Activated naive CD4-positive, alpha-beta T cell treated with anti-CD3 and anti-CD28 coated beads, Interleukin-2, amount 50 U/mL, for 72 hours (primary cell): Measurements from ENCODE around the gene SOX12. TPM values are rescaled to one million over a fixed set of nuclear protein-coding genes. Genes with fewer than 3 reads are reported as not detected.
"Not testable (repeated sequence)": the region's sequence is repeated elsewhere in the genome, so short reads cannot be mapped to it uniquely, and the experiment has no call there.

Source experiments
- ATAC-seq, 2 donors: fragments of 150-1000 bp; cut with Tn5 transposase; 2 replicates each; pipeline ENCODE4 v1.10.0; 2021; ENCODE audit warnings: mild to moderate bottlenecking in 2 of 2, moderate library complexity in 2 of 2
- DNase-seq, 2 donors: peaks; one replicate each; pipeline ENCODE4 v3.0.0; 2021 to 2022; ENCODE audit warnings: low spot score in 2 of 2
- H3K27ac Mint-ChIP-seq, 2 donors: one replicate each; pipeline ENCODE4 v1.8.0; 2022; ENCODE audit warnings: mild to moderate bottlenecking in 2 of 2, mixed read lengths in 2 of 2
- H3K36me3 Mint-ChIP-seq, 2 donors: one replicate each; pipeline ENCODE4 v1.8.0; 2022; ENCODE audit warnings: mixed read lengths in 2 of 2
- H3K9me3 Mint-ChIP-seq, 2 donors: one replicate each; pipeline ENCODE4 v1.8.0; 2022; ENCODE audit warnings: mixed read lengths in 2 of 2
- total RNA-seq, 2 donors: library from RNA; stranded (reverse); gene quantifications; one replicate each; pipeline ENCODE4 v1.2.3, GENCODE V29; 2022

SOX12 gene
- total RNA-seq, 2 donors from 2014 or later, result 4.9 to 11.8 TPM

DNA sequence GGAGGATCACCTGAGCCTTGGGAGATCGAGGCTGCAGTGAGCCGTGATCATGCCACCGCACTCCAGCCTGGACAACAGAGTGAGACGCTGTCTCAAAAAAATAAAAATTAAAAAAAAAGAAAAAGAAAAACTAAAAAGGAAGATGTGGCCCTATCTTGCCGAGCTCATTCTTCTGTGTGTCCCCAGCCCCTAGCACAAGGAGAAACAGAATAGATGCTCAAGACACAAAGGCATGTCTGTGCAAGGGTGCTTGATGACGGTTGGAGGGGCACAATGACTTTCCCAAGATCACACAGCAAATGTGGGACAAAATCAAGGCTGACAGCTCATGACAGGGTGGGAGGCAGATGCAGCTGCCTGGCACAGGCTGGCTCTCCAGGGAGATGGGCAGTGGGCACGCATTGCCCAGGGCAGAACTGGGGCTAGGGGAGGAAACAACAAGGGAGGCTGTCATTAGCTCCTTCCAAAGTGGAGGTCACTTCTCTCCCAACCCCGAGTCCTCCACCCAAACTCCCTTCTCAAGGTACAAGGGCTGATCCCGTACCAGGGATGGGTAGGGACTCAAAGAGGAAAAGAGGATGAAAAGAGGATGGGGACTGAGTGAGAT lies 20.8 kb downstream of the SOX12 start:
- no peak for DNase-seq
- Mint-ChIP-seq H3K9me3 (peaks cover 6 to 11% of the 10 kb centered on the region in 2 donors), H3K27ac (peak overlapping the region; percentile 66 to 83), H3K36me3 (peaks cover 11 to 17% of the 10 kb centered on the region in 2 donors)
- no peak for ATAC-seq

- peak within 1 kb of the TSS; percentile 66 to 87 for H3K27ac Mint-ChIP-seq
- ATAC-seq, result peak; percentile 58 to 64
These were observed 21.4 kb downstream of the SOX12 start, which contains the start of gene NRSN2 for GRCh38 chr20:346640-347316. Gene NRSN2 (plus strand): TSS chr20:347111. CDS start chr20:349644, 2,533 bp downstream.

GRCh38 chr20:347317-347639 lies 21.9 kb downstream of the SOX12 start:
- peaks cover under 1 to 10% of the 10 kb centered on the region in 2 donors for H3K36me3 Mint-ChIP-seq
- H3K27ac Mint-ChIP-seq, result no peak overlapping the region
- DNase-seq, result no peak
- no peak for ATAC-seq
- H3K9me3 Mint-ChIP-seq, result peaks cover under 1 to 3% of the 10 kb centered on the region in 2 donors

More at GRCh38 chr20:346640-347316, 21.4 kb downstream of the SOX12 start, which contains the start of gene NRSN2:
- peaks cover 6 to 13% of the 10 kb centered on the region in 2 donors for H3K36me3 Mint-ChIP-seq
- peak in 1 of 2 donors; percentile 55 for DNase-seq
- H3K9me3 Mint-ChIP-seq, result peaks cover 4 to 6% of the 10 kb centered on the region in 2 donors

- ATAC-seq (peak; percentile 76 to 83), DNase-seq (peak; percentile 66 to 70)
- peaks cover 0 to 9% of the 10 kb centered on the region in 2 donors for H3K36me3 Mint-ChIP-seq
- H3K27ac Mint-ChIP-seq, result peak overlapping the region; percentile 48 to 88
- H3K9me3 Mint-ChIP-seq, result peaks cover 0 to 2% of the 10 kb centered on the region in 2 donors
These were observed 22.5 kb downstream of the SOX12 start for GRCh38 chr20:347640-348484.

DNA sequence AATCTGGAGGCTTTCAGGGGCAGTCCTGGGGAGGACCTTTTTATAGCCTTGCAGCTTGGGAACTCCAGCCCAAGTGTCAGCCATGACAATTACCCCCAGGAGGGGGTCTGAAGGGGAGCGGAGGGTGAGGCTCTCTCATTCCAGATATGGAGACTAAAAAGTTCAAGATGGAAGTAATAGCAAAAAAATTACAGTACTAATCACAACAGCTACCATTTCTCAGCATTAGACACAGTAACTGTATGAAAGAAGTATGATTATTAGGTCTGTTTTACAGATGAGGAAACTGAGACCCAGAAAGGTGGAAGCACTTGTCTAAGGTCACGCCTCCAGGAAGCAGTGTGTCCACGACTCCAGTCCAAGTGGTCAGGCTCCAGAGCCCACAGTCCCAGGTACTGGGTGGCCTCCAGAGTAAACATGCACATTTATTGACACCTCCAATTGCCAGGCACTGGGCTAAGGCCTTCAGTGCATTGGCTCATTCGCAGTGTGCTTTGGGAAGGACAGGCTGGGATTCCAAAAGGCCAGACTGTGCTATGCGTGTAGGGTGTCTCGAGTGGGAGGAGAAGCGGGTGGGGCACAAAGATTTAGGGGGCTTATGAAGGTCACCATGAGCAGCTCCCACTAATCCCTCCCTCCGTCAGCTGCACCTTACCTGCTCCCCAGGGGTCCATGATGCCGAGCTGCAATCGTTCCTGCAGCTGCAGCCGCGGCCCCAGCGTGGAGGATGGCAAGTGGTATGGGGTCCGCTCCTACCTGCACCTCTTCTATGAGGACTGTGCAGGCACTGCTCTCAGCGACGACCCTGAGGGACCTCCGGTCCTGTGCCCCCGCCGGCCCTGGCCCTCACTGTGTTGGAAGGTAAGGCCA lies 23.9 kb downstream of the SOX12 start:
- Mint-ChIP-seq H3K9me3 (no peaks in the 10 kb centered on the region), H3K36me3 (no peaks in the 10 kb centered on the region), H3K27ac (peak overlapping the region in 1 of 2 donors; percentile 66)
- DNase-seq (no peak), ATAC-seq (no peak)

DNA sequence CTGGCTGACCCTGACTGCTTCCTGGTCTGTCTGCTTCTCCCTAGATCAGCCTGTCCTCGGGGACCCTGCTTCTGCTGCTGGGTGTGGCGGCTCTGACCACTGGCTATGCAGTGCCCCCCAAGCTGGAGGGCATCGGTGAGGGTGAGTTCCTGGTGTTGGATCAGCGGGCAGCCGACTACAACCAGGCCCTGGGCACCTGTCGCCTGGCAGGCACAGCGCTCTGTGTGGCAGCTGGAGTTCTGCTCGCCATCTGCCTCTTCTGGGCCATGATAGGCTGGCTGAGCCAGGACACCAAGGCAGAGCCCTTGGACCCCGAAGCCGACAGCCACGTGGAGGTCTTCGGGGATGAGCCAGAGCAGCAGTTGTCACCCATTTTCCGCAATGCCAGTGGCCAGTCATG lies 27.8 kb downstream of the SOX12 start:
- no peaks in the 10 kb centered on the region for H3K36me3 Mint-ChIP-seq
- H3K27ac Mint-ChIP-seq, result no peak overlapping the region
- ATAC-seq, result no peak
- DNase-seq, result no peak
- H3K9me3 Mint-ChIP-seq, result no peaks in the 10 kb centered on the region

- no peaks in the 10 kb centered on the region for H3K9me3 Mint-ChIP-seq
- no peaks in the 10 kb centered on the region for H3K36me3 Mint-ChIP-seq
- DNase-seq (peak; percentile 77 to 86), ATAC-seq (peak; percentile 98 to 99)
- no peak overlapping the region for H3K27ac Mint-ChIP-seq
These were observed 29.1 kb downstream of the SOX12 start for GRCh38 chr20:354298-354977.

DNA sequence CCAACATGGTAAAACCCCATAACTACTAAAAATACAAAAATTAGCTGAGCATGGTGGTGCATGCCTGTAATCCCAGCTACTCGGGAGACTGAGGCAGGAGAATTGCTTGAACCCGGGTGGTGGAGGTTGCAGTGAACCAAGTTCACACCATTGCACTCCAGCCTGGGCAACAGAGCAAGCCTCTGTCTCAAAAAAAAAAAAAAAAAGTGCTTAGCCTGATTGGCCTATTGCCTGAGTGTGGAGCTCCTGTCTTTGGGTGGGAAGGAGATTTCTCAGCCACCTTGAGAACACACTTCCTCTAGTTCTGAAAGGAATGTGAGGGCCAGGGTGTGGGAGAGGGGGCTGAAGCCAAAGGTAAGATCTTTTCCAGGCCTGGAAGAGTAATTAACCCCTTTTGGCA lies 30.8 kb downstream of the SOX12 start:
- not testable (repeated sequence) for H3K27ac Mint-ChIP-seq, ATAC-seq, H3K9me3 Mint-ChIP-seq, DNase-seq, H3K36me3 Mint-ChIP-seq

DNA sequence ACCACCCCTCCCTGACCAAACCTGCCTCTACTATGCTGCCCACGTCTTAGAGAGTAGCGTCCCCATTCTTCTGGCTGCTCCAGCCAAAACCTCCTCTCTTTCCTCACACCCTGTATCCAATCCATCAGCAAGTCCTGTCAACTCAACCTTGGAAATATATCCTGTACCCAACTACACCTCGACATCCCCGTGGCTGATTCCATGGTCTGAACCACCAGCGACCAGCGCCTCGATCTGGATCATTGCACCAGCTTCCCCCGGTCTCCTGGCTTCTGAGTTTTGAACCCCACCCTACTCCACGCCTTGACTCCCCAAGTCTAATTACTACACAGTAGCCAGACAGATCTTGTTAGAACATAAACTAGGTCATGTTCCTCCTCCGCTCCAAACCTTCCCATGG lies 31.4 kb downstream of the SOX12 start:
- Mint-ChIP-seq H3K9me3 (no peaks in the 10 kb centered on the region), H3K27ac (no peak overlapping the region), H3K36me3 (no peaks in the 10 kb centered on the region)
- ATAC-seq (no peak), DNase-seq (no peak)

DNA sequence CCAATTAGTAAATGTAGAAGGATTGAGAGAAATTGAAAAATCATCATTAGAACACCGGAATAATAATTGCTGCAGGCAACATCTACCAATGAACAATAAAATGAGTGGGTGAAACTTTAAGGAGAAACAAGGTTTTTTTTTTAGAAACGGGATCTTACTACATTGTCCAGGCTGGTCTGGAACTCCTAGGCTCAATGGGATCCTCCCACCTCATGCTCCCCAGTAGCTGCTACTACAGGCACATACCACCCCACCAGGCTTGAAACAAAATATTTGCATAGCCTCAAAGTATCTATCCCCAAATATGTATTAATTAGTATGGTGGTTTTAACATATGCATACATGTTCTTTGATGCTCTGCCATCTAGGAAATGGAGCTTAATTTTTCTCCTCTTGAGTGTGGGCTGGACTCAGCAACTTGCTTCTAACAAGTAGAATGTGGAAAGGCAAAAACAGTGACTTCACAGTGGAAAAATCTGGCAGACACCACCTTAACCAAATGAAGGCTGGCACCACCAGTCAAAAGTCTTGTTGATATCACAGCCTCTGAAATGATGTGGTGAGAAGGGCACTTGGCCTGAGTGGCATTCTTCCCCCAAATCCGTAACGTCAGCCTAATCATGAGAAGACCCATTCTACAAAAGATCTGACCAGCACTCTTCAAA lies 33.7 kb downstream of the SOX12 start:
- no peaks in the 10 kb centered on the region for H3K36me3 Mint-ChIP-seq
- H3K27ac Mint-ChIP-seq, result no peak overlapping the region
- no peaks in the 10 kb centered on the region for H3K9me3 Mint-ChIP-seq
- ATAC-seq, result no peak
- no peak for DNase-seq

DNA sequence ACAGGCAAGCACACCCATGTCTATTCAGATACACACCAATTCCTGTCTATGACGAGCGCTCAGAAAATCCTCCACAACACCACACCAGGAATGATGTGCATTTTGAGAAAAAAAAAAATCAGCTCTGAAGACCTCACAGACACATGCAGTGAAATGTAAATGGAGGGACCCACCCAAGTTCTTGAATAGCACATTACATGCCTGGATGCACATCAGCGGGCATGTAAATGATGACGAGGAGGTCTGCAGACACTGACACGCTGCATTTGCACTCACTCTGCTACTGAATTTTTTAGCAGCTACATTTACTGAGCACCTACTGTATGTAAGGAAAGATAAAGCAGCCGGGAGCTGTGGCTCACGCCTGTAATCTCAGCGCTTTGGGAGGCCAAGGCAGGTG lies 36.2 kb downstream of the SOX12 start:
- Mint-ChIP-seq H3K36me3 (no peaks in the 10 kb centered on the region), H3K27ac (no peak overlapping the region), H3K9me3 (no peaks in the 10 kb centered on the region)
- DNase-seq, result no peak
- ATAC-seq, result no peak

DNA sequence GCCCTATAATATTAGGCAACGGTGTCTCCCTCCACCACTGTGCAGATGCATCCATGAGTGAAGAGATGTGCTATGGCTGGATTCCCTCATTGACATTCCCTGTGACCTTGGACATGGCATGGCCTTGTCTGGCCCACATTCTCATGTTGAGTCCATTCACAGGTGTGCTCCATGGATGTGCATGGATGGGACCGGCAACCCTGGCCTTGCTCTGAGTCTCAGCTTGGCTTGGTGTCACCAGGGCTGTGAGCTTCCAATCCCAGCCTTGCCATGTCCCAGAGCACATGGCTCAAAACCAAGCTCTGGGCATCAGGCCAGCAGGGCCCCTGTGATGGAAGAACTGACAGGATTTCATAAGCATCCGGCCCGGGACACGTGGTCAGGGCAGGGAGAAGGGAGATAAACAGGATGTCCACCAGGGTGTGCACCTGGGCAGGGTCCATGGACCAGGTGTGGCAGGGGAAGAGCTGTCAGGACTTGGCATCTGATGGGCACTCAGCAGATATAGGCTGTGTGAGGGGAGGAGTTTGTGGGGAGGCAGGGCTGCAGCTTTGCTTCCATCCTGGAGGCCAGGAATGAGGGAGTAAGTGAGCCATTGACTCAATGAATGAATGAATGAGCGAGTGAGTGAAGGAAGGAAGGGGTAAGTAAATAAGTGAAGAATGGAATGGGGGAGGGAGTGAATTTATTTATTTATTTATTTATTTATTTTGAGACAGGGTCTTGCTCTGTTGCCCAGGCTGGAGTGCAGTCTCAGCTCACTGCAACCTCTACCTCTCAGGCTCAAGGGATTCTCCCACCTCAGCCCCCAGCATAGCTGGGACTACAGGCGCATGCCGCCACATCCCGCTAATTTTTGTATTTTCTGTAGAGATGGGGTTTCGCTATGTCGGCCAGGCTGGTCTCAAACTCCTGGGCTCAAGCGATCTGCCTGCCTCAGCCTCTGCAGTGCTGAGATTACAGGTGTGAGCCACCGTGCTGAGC lies 37.2 kb downstream of the SOX12 start:
- H3K27ac Mint-ChIP-seq, result peak overlapping the region; percentile 22 to 76

DNA sequence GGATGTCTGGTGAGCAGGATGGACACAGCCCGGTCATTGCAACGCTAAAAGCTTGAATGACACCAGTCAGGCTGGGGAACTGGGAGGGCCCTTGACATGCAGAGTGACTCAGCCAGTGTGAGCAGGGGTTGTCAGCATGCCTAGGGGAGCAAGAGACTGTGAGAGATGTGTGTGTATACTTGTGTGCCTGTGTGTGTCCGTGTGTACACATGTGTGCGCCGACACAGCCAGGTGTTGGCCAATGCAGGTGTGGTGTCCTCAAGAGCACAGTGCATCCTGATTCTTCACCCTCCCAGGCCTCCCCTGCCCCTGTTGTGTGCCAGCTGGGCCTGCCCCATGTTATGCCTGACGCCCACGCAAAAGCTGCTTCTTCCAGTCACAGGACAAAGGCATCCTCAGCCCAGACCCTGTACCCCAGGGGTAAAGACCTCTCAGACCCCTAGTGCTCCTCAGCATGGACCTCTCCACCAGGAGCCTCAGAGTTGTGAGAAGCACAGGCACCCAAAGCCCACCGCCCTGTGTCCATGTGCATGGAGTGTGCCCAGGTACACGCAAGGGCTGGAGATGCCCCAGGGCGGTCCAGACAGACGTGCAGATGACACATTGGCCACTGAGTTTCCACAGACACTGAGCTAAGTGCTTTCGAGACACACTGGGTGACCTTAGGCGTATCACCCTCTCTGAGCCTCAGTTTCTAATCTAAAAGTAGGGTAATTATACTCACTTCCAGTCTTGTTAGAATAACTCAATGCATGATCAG lies 38.1 kb downstream of the SOX12 start:
- Mint-ChIP-seq H3K27ac (peak overlapping the region in 1 of 2 donors; percentile 76), H3K36me3 (no peaks in the 10 kb centered on the region), H3K9me3 (no peaks in the 10 kb centered on the region)
- DNase-seq (no peak), ATAC-seq (peak in 1 of 2 donors; percentile 45)

More for the DNA sequence above, 37.2 kb downstream of the SOX12 start:
- ATAC-seq, result peak; percentile 67 to 77
- H3K36me3 Mint-ChIP-seq, result no peaks in the 10 kb centered on the region
- peak; percentile 36 to 70 for DNase-seq
- no peaks in the 10 kb centered on the region for H3K9me3 Mint-ChIP-seq
